ENCODE data around the gene OASL. TPM values are rescaled to one million over a fixed set of nuclear protein-coding genes. Genes with fewer than 3 reads are reported as not detected.
"Not testable (repeated sequence)": the region's sequence is repeated elsewhere in the genome, so short reads cannot be mapped to it uniquely, and the experiment has no call there.

OASL gene
- total and polyA plus RNA-seq, 9 of the 15 experiments (the other 6 are each of a cell fraction or from before 2014, with no cell fraction given): 0.14 TPM; not detected in 8

- H3K4me2 ChIP-seq (ENCODE audit: insufficient read depth, low read length); H3K4me3 ChIP-seq; H4K20me1 ChIP-seq (replicated peaks; ENCODE audit: control insufficient read depth, insufficient read depth, low read length); H2AFZ ChIP-seq (ENCODE audit: low read depth, low read length); H3K4me1 ChIP-seq (replicated peaks in 1 of 2; ENCODE audit: control insufficient read depth in 2 of 2, insufficient read depth in 2 of 2, low read length in 2 of 2); CTCF ChIA-PET (ENCODE audit: low intra/inter-chr PET ratio); BruUV-seq (replicated peaks); ATAC-seq; H3K79me2 ChIP-seq (ENCODE audit: control insufficient read depth, insufficient read depth, low read length); H3K9ac ChIP-seq (ENCODE audit: insufficient read depth in 1 of 2, low read depth in 2 of 2, low read length in 2 of 2); H3K27ac ChIP-seq (ENCODE audit: extremely low read depth, low read depth, low read length); FAIRE-seq; H3K9me1 ChIP-seq (ENCODE audit: control insufficient read depth, insufficient read depth, low read length); H3K36me3 ChIP-seq (ENCODE audit: control insufficient read depth, insufficient read depth, low read length); DNase-seq (ENCODE audit: extremely low read depth in 1 of 4, low spot score in 3 of 4); H3K9me3 ChIP-seq (replicated peaks; ENCODE audit: control insufficient read depth, insufficient read depth, low read depth, low read length): not testable (repeated sequence)
- H3K27me3 ChIP-seq (ENCODE audit: control insufficient read depth in 2 of 2, insufficient read depth in 2 of 2, low read length in 2 of 2): peaks cover 18 to 22% of the 10 kb centered on the region in 2 experiments
- TF ChIP-seq CBX8 (IDR thresholded peaks at IDR 0.05; ENCODE audit: borderline replicate concordance, extremely low read depth, low read depth, low read length, poor library complexity, severe bottlenecking): peak; percentile 72
- POLR2A ChIA-PET: interaction anchor here (0.8 to 2.2 kb wide), 2 partner anchors 13 to 15 kb away, joined by 5 to 6 read pairs; no protein-coding TSS in a partner anchor
- in situ Hi-C loops (cut with MboI): loop anchor here (5.0 kb wide), 1 partner anchor 163 kb away; no protein-coding TSS in a partner anchor
- intact Hi-C loops (cut with micrococcal nuclease): loop anchor here (5.0 kb wide), 1 partner anchor 148 kb away; the partner anchor contains the start of gene P2RX4
- 4% methylated on average over 12 of the region's 12 CpGs for WGBS (ENCODE audit: insufficient coverage, low coverage, missing lambda C conversion rate)
These were observed 25.5 kb upstream of the OASL start for GRCh38 chr12:121064586-121064985.

GRCh38 chr12:121064116-121064515 lies 25.1 kb upstream of the OASL start:
- intact Hi-C loops (cut with micrococcal nuclease): loop anchor here (5.0 kb wide), 1 partner anchor 148 kb away; the partner anchor contains the start of gene P2RX4
- peaks cover 18 to 22% of the 10 kb centered on the region in 2 experiments for H3K27me3 ChIP-seq (ENCODE audit: control insufficient read depth in 2 of 2, insufficient read depth in 2 of 2, low read length in 2 of 2)
- WGBS (ENCODE audit: insufficient coverage, low coverage, missing lambda C conversion rate): 9% methylated on average over 1 of the region's 1 CpG
- no peaks in the 10 kb centered on the region for H3K9me3 ChIP-seq (replicated peaks; ENCODE audit: control insufficient read depth, insufficient read depth, low read depth, low read length)
- H3K9ac ChIP-seq (ENCODE audit: insufficient read depth in 1 of 2, low read depth in 2 of 2, low read length in 2 of 2): no peak overlapping the region
- DNase-seq (ENCODE audit: extremely low read depth in 1 of 4, low spot score in 3 of 4) (no peak), FAIRE-seq (no peak), ATAC-seq (no peak)
- no peaks in the 10 kb centered on the region for H3K9me1 ChIP-seq (ENCODE audit: control insufficient read depth, insufficient read depth, low read length)
- no TSS peak for BruUV-seq (replicated peaks)
- H4K20me1 ChIP-seq (replicated peaks; ENCODE audit: control insufficient read depth, insufficient read depth, low read length): no peaks in the 10 kb centered on the region; the same call in 1 of the 2 replicates
- H3K4me3 ChIP-seq: no peak overlapping the region
- in situ Hi-C loops (cut with MboI): loop anchor here (5.0 kb wide), 1 partner anchor 163 kb away; no protein-coding TSS in a partner anchor
- H3K4me2 ChIP-seq (ENCODE audit: insufficient read depth, low read length): no peak overlapping the region
- ChIA-PET CTCF (ENCODE audit: low intra/inter-chr PET ratio) (no interaction called here), POLR2A (interaction anchor here (2.2 kb wide), 1 partner anchor 14 kb away, joined by 6 read pairs; no protein-coding TSS in a partner anchor)
- no peaks in the 10 kb centered on the region for H3K79me2 ChIP-seq (ENCODE audit: control insufficient read depth, insufficient read depth, low read length)
- no peaks in the 10 kb centered on the region for H3K36me3 ChIP-seq (ENCODE audit: control insufficient read depth, insufficient read depth, low read length)
- no peak overlapping the region for H2AFZ ChIP-seq (ENCODE audit: low read depth, low read length)
- no peak overlapping the region for H3K27ac ChIP-seq (ENCODE audit: extremely low read depth, low read depth, low read length)
- H3K4me1 ChIP-seq (replicated peaks in 1 of 2; ENCODE audit: control insufficient read depth in 2 of 2, insufficient read depth in 2 of 2, low read length in 2 of 2): no peaks in the 10 kb centered on the region; a peak in 1 of 5 replicates
- TF ChIP-seq BACH1 (tag; IDR thresholded peaks at IDR 0.05) (no peak), MTA3 (IDR thresholded peaks at IDR 0.05; ENCODE audit: borderline replicate concordance) (no peak), MTF1 (CRISPR knock-in tag; IDR thresholded peaks at IDR 0.05; ENCODE audit: borderline replicate concordance) (no peak), FOXK2 (conservative IDR thresholded peaks at IDR 0.05 in 1 of 2, IDR thresholded peaks at IDR 0.05 in 1 of 2; ENCODE audit: low read depth in 2 of 2) (no peak), EGR1 (conservative IDR thresholded peaks at IDR 0.05) (no peak), HEY1 (CRISPR knock-in tag; IDR thresholded peaks at IDR 0.05; ENCODE audit: borderline replicate concordance) (no peak), ZNF445 (CRISPR knock-in tag; IDR thresholded peaks at IDR 0.05; ENCODE audit: low read depth) (no peak), ZBTB49 (CRISPR knock-in tag; IDR thresholded peaks at IDR 0.05; ENCODE audit: borderline replicate concordance) (no peak), ZFP30 (CRISPR knock-in tag; IDR thresholded peaks at IDR 0.05; ENCODE audit: borderline replicate concordance) (no peak), ARID2 (IDR thresholded peaks at IDR 0.05) (no peak), E2F5 (CRISPR knock-in tag; IDR thresholded peaks at IDR 0.05) (no peak)
